ENCODE data around the gene SF3B4. TPM values are rescaled to one million over a fixed set of nuclear protein-coding genes. Genes with fewer than 3 reads are reported as not detected.

SF3B4 gene
- total and polyA plus RNA-seq, 2 of the 13 experiments (the other 11 are each of a cell fraction or from before 2014, with no cell fraction given), result 13.8 to 14.8 TPM

- no peak for TF ChIP-seq ZNF17 (CRISPR knock-in tag; IDR thresholded peaks at IDR 0.05)
- no peak for TF ChIP-seq TOE1 (CRISPR knock-in tag; IDR thresholded peaks at IDR 0.05)
- TF ChIP-seq THAP7 (CRISPR knock-in tag; IDR thresholded peaks at IDR 0.05), result no peak
- TF ChIP-seq JUND (CRISPR knock-in tag; IDR thresholded peaks at IDR 0.05), result peak; percentile 65
- no peak for TF ChIP-seq ZSCAN12 (CRISPR knock-in tag; IDR thresholded peaks at IDR 0.05)
- no peak for TF ChIP-seq TIGD3 (CRISPR knock-in tag; IDR thresholded peaks at IDR 0.05; ENCODE audit: borderline replicate concordance)
- TF ChIP-seq PHF21A (CRISPR knock-in tag; IDR thresholded peaks at IDR 0.05), result no peak
- no peak; the same call in 1 of the 2 replicates for TF ChIP-seq ZNF264 (CRISPR knock-in tag; IDR thresholded peaks at IDR 0.05)
- no peak for TF ChIP-seq ZNF607 (CRISPR knock-in tag; IDR thresholded peaks at IDR 0.05; ENCODE audit: borderline replicate concordance)
- TF ChIP-seq IRF2 (CRISPR knock-in tag; IDR thresholded peaks at IDR 0.05), result 0 out of 2 replicates have a peak, but pooled peaks have one; percentile 26
- no peak for TF ChIP-seq XRCC5 (optimal IDR thresholded peaks at IDR 0.05; ENCODE audit: low read length)
- TF ChIP-seq ZNF646 (CRISPR knock-in tag; IDR thresholded peaks at IDR 0.05), result no peak
- no peak; the same call in 1 of the 2 replicates for TF ChIP-seq SNAPC2 (CRISPR knock-in tag; IDR thresholded peaks at IDR 0.05)
- no peak for TF ChIP-seq ZNF30 (CRISPR knock-in tag; IDR thresholded peaks at IDR 0.05)
- TF ChIP-seq ZSCAN5A (CRISPR knock-in tag; IDR thresholded peaks at IDR 0.05; ENCODE audit: borderline replicate concordance), result no peak
- peak; percentile 73; the same call in 1 of the 2 replicates for TF ChIP-seq STAT6 (CRISPR knock-in tag; IDR thresholded peaks at IDR 0.05; ENCODE audit: borderline replicate concordance)
Measured at GRCh38 chr1:149886396-149887195, 41.0 kb downstream of the SF3B4 start (continued).

Measured in HepG2 (cell line).